Osteoblast (primary cell): ENCODE results near the gene ZBED4. TPM values are rescaled to one million over a fixed set of nuclear protein-coding genes. Genes with fewer than 3 reads are reported as not detected.
A peak's percentile ranks its signal among the peaks of the same experiment; 100 is the strongest.

Source experiments
- DNase-seq: peaks from one replicate; pipeline ENCODE4 v3.0.0; 2011; ENCODE audit warnings: low spot score, mixed read lengths; ENCODE audit not compliant: insufficient read length; ENCODE audit errors: missing footprints
- H2AFZ ChIP-seq: 2 replicates; pipeline ENCODE4 v1.6.0; 2011; ENCODE audit warnings: mild to moderate bottlenecking, low read length
- H3K27ac ChIP-seq: 2 replicates; pipeline ENCODE4 v1.5.1; 2011; ENCODE audit warnings: mild to moderate bottlenecking, low read depth, low read length, moderate library complexity
- H3K27me3 ChIP-seq: 2 replicates; pipeline ENCODE4 v1.6.0; 2012; ENCODE audit warnings: mild to moderate bottlenecking, control low read depth, inconsistent platforms, low read length, moderate library complexity; ENCODE audit not compliant: insufficient read depth
- H3K36me3 ChIP-seq: 2 replicates; pipeline ENCODE4 v1.5.1; 2011; ENCODE audit warnings: mild to moderate bottlenecking, low read length, control low read depth, moderate library complexity; ENCODE audit not compliant: insufficient read depth
- H3K4me1 ChIP-seq: 2 replicates; pipeline ENCODE4 v1.5.1; 2011; ENCODE audit warnings: mild to moderate bottlenecking, low read length, control low read depth, moderate library complexity; ENCODE audit not compliant: insufficient read depth
- H3K4me2 ChIP-seq: 2 replicates; pipeline ENCODE4 v1.6.0; 2011; ENCODE audit warnings: mild to moderate bottlenecking, low read length; ENCODE audit not compliant: insufficient read depth
- H3K4me3 ChIP-seq: fragments of 200-600 bp; sonication (generic); 3 replicates; pipeline ENCODE4 v1.5.1; 2012; ENCODE audit warnings: mild to moderate bottlenecking, low read length, inconsistent platforms; ENCODE audit not compliant: insufficient read depth
- H3K79me2 ChIP-seq: 2 replicates; pipeline ENCODE4 v1.6.0; 2012; ENCODE audit warnings: mild to moderate bottlenecking, low read length, control low read depth, inconsistent platforms; ENCODE audit not compliant: insufficient read depth
- H3K9me3 ChIP-seq: 2 replicates; pipeline ENCODE4 v1.5.1; 2011; ENCODE audit warnings: low read depth, low read length, control low read depth
- H4K20me1 ChIP-seq: 2 replicates; pipeline ENCODE4 v1.6.0; 2012; ENCODE audit warnings: mild to moderate bottlenecking, low read length, control low read depth; ENCODE audit not compliant: insufficient read depth
- CTCF ChIP-seq: IDR thresholded peaks from 2 replicates; pipeline ENCODE4 v1.5.1; 2011; ENCODE audit warnings: mild to moderate bottlenecking, low read depth, low read length, moderate library complexity; ENCODE audit errors: extremely low read depth
- total RNA-seq: library from RNA; depleted of rRNA; stranded (reverse); fragments of >200 nt; gene quantifications from 2 replicates; pipeline ENCODE4 v1.2.3, GENCODE V29; 2012

ZBED4 gene
- total RNA-seq, 1 donor: 8.3 TPM

DNA sequence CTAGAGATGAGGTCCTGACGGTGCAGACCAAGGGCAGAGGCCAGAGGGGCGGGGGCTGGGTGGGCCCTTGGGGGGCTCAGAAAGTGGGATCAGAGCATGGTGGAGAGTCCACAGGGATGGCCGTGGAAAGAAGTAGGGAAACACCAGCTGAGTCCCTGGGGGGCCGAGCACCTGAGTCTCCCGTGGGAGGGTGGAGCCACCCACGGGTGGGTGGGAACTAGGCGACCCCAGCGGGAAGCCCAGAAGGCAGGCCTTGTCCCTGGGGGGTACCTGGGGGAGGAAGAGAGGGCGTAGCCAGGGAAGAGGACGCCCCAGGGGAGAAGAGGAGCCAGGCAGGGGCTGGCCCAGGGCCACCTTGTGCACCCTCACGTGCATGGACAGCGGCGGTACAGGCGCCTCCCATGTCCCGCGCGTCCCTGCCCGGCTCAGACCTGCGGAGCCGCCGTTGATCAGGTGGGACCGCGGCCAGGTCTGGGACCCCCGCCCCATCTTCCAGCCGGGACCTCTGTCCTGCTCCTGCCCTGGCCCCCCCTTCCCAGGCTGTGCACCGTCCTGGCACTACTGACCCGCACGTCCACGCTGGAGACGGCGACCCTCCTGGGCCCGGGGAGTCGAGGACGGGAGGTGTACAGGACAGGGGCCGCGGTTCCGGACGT is 75.0 kb downstream of the ZBED4 start:
- no peak for TF ChIP-seq CTCF
- H3K79me2 ChIP-seq: no peaks in the 10 kb centered on the region
- no peaks in the 10 kb centered on the region for H3K27me3 ChIP-seq
- H3K27ac ChIP-seq: no peak overlapping the region
- H2AFZ ChIP-seq: no peak overlapping the region
- H3K36me3 ChIP-seq: peaks cover 2% of the 10 kb centered on the region
- H4K20me1 ChIP-seq: peaks cover 2% of the 10 kb centered on the region
- H3K4me2 ChIP-seq: no peak overlapping the region
- no peak overlapping the region for H3K4me3 ChIP-seq
- DNase-seq: no peak
- no peaks in the 10 kb centered on the region for H3K4me1 ChIP-seq
- H3K9me3 ChIP-seq: no peaks in the 10 kb centered on the region

GRCh38 chr22:49929211-49929979 is 75.8 kb downstream of the ZBED4 start:
- H3K9me3 ChIP-seq: no peaks in the 10 kb centered on the region
- H2AFZ ChIP-seq: no peak overlapping the region
- peaks cover 2% of the 10 kb centered on the region for H4K20me1 ChIP-seq
- peak; percentile 51 for TF ChIP-seq CTCF
- H3K36me3 ChIP-seq: peaks cover 2% of the 10 kb centered on the region
- no peak overlapping the region for H3K4me2 ChIP-seq
- H3K27me3 ChIP-seq: no peaks in the 10 kb centered on the region
- H3K4me3 ChIP-seq: no peak overlapping the region
- DNase-seq: peak; percentile 100
- no peaks in the 10 kb centered on the region for H3K79me2 ChIP-seq
- no peaks in the 10 kb centered on the region for H3K4me1 ChIP-seq
- no peak overlapping the region for H3K27ac ChIP-seq

- Histone ChIP-seq H3K27me3 (no peaks in the 10 kb centered on the region), H3K4me2 (no peak overlapping the region), H3K4me3 (no peak overlapping the region), H3K27ac (no peak overlapping the region), H3K36me3 (peaks cover 2% of the 10 kb centered on the region), H3K79me2 (no peaks in the 10 kb centered on the region), H4K20me1 (peaks cover 2% of the 10 kb centered on the region), H3K9me3 (no peaks in the 10 kb centered on the region), H3K4me1 (peaks cover 3% of the 10 kb centered on the region), H2AFZ (no peak overlapping the region)
- DNase-seq: no peak
- no peak for TF ChIP-seq CTCF
Measured at GRCh38 chr22:49929994-49930575, 76.4 kb downstream of the ZBED4 start.
